GM23338 (cell line): ENCODE results near the gene CELF4.

ENCODE experiments used
- CREB1 ChIP-seq: fragments of 250-450 bp; sonication (Bioruptor Pico); IDR thresholded peaks from 2 replicates; pipeline ENCODE4 v1.5.0; 2020; ENCODE audit warnings: low read depth, mild to moderate bottlenecking, moderate library complexity
- CTCF ChIP-seq, 2 experiments: fragments of 200-600 bp in 1 of 2; sonication (generic) in 1 of 2; conservative IDR thresholded peaks; 2 replicates each; pipeline versions ENCODE4 v1.5.1 to v1.6.1; 2016 to 2017; ENCODE audit warnings: antibody characterized with exemption in 2 of 2, low read depth in 2 of 2, mild to moderate bottlenecking in 2 of 2, moderate library complexity in 1 of 2
- ETS1 ChIP-seq: IDR thresholded peaks from 2 replicates; pipeline ENCODE4 v1.6.1; 2016; ENCODE audit warnings: antibody characterized with exemption
- EZH2 ChIP-seq: fragments of 200-600 bp; sonication (generic); IDR thresholded peaks from one replicate; pipeline ENCODE4 v1.8.0; 2017; ENCODE audit warnings: antibody characterized with exemption, mild to moderate bottlenecking, low read depth; ENCODE audit not compliant: unreplicated experiment
- EZH2phosphoT487 ChIP-seq: fragments of 200-600 bp; sonication (generic); IDR thresholded peaks from one replicate; pipeline ENCODE4 v1.8.1; 2018; ENCODE audit warnings: antibody characterized with exemption; ENCODE audit not compliant: unreplicated experiment
- JUNB ChIP-seq: IDR thresholded peaks from one replicate; pipeline ENCODE4 v1.6.1; 2016; ENCODE audit warnings: antibody characterized with exemption; ENCODE audit not compliant: unreplicated experiment
- NANOG ChIP-seq: IDR thresholded peaks from 2 replicates; pipeline ENCODE4 v1.6.1; 2016; ENCODE audit warnings: antibody characterized with exemption, borderline replicate concordance
- POLR2AphosphoS5 ChIP-seq: IDR thresholded peaks from 2 replicates; pipeline ENCODE4 v1.6.1; 2016; ENCODE audit warnings: antibody characterized with exemption, low read depth
- REST ChIP-seq: IDR thresholded peaks from one replicate; pipeline ENCODE4 v1.6.1; 2018; ENCODE audit warnings: antibody characterized with exemption; ENCODE audit not compliant: unreplicated experiment
- ZNF114 ChIP-seq: fragments of 250-450 bp; sonication (Bioruptor Pico); IDR thresholded peaks from 2 replicates; pipeline ENCODE4 v1.5.0; 2020; ENCODE audit warnings: mild to moderate bottlenecking, moderate library complexity
- ZNF331 ChIP-seq: fragments of 250-450 bp; sonication (Bioruptor Pico); IDR thresholded peaks from 2 replicates; pipeline ENCODE4 v1.5.0; 2020; ENCODE audit warnings: low read depth, mild to moderate bottlenecking, moderate library complexity
- ZNF462 ChIP-seq: fragments of 250-450 bp; sonication (Bioruptor Pico); IDR thresholded peaks from 2 replicates; pipeline ENCODE4 v1.5.0; 2020; ENCODE audit warnings: mild to moderate bottlenecking, moderate library complexity

- TF ChIP-seq ETS1, result no peak
- TF ChIP-seq REST, result no peak
- TF ChIP-seq EZH2, result no peak
- no peak for TF ChIP-seq CTCF (conservative IDR thresholded peaks at IDR 0.05; ENCODE audit: low read depth in 2 of 2)
- no peak for TF ChIP-seq JUNB
- TF ChIP-seq EZH2phosphoT487, result no peak
- TF ChIP-seq POLR2AphosphoS5, result no peak
- TF ChIP-seq ZNF331 (CRISPR knock-in tag), result no peak
- TF ChIP-seq NANOG, result no peak
- TF ChIP-seq ZNF462 (CRISPR knock-in tag), result no peak
- no peak for TF ChIP-seq CREB1
- no peak for TF ChIP-seq ZNF114 (CRISPR knock-in tag)
These were observed 46.0 kb downstream of the CELF4 start for GRCh38 chr18:37519510-37520135.
